GM18520 (cell line): ENCODE measurements around the gene DCC.

Source experiments
- ATAC-seq: cut with Tn5 transposase; IDR thresholded peaks from one replicate; pipeline ENCODE4 v1.9.1; 2021; ENCODE audit not compliant: unreplicated experiment

DCC gene

DNA sequence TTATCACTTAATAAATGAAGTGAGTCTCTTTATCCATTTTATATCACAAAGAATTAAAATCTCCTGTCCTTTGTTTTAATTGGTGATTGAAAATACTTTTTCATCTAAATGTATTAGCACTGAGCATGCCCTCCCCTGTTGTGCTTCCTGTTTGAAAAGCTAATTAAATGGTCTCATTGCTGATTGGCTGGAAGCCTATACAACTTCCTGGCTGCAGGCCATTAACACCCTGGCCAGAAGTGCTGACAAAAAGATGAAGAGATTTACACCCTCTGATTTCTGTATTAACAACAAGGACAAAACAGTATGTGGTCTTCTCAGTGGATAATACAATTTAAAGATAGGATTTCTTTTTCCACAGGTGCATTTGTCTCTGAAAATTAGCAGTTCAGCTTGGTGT, 548.0 kb downstream of the DCC start:
- no peak for ATAC-seq

GRCh38 chr18:52894801-52895200, 554.8 kb downstream of the DCC start:
- no peak for ATAC-seq

GRCh38 chr18:52897611-52898484, 557.9 kb downstream of the DCC start:
- no peak for ATAC-seq

DNA sequence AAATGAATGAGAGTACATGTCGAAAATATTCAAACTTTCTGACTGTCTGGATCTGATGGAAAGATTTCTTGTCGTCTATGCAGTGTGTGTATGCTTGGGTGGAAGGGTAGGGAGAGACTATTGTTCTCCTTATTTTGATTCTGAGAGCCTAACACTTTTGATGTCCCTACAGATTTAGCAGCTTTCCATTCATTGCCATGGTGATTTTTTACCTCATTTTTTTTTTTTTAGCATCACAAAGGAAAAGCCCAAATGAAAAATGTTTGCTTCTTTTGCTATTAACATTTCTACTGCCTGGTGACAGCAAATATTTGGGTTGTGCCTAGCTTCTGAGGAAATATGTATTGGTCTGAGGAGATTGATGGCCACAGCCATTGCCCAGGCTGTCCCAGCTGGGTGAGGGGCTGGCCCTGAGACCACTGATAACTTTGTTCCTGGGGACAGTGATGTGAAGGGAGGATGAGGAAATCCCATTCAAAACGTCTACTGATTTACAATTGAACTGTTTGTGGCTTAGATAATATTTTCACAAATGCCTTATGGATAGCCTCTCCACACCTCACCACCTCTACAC, 558.6 kb downstream of the DCC start:
- ATAC-seq: no peak

DNA sequence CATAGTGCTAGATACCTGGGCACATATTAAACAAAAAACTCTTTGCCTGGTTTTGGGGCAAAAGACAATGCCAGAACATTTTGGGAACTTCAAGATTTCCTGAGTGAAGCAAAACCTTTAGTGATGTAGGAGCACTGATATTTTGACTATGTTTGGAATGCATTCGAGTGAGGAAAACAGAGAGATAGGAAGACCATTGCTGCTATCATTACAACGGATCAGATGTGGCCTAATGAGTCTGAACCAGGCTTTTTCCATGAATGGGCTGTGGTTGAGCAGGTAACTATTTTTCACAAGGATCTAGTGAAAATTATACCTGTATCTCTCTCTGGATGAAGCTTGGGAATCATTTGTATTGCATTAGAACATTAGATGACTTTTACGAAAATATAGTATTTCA, 562.2 kb downstream of the DCC start:
- no peak for ATAC-seq

DNA sequence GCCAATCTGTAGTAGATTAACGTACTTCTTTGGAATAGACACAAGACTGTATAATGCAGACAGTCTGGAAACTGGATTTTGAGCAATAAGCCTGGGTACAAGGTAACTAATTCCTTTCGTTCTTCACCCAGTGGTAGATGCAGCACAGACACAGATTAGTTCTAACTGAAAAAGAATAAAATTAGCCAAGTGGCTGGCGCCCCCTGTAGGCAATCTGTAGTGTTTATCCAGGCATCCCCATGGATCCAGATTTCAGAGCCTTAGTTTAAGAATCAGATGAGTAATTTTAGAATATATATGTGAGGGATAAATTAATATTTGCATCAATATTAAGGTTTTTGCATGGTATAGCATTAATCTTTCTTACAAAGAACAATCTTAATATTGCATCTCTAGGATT, 563.9 kb downstream of the DCC start:
- no peak for ATAC-seq

- no peak for ATAC-seq
Measured at GRCh38 chr18:52907543-52908308, 567.7 kb downstream of the DCC start.

GRCh38 chr18:52914148-52914547, 574.2 kb downstream of the DCC start:
- no peak for ATAC-seq

DNA sequence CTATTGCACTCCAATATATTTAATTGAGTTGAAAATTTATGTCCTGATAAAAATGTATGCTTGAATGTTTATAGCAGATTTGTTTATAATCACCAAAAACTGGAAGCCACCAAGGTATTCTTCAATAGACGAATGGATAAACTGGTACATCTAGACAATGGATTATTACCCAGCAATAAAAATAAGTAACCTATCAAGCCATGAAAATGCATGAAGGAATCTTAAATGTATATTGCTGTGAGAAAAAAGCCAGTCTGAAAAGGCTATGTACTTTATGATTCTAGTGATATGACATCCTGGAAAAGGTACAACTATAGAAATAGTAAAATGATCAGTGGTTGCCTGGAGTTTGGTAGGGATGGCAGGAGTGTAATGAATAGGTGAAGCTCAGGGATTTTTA, 580.7 kb downstream of the DCC start:
- no peak for ATAC-seq

- ATAC-seq: no peak
Measured at GRCh38 chr18:52933356-52933755, 593.4 kb downstream of the DCC start.

GRCh38 chr18:52936931-52937330, 596.9 kb downstream of the DCC start:
- no peak for ATAC-seq

GRCh38 chr18:52937840-52938239, 597.8 kb downstream of the DCC start:
- no peak for ATAC-seq

- ATAC-seq: no peak
Measured at GRCh38 chr18:52945552-52945951, 605.6 kb downstream of the DCC start.

- ATAC-seq: no peak
Measured at GRCh38 chr18:52948868-52949444, 609.0 kb downstream of the DCC start.

DNA sequence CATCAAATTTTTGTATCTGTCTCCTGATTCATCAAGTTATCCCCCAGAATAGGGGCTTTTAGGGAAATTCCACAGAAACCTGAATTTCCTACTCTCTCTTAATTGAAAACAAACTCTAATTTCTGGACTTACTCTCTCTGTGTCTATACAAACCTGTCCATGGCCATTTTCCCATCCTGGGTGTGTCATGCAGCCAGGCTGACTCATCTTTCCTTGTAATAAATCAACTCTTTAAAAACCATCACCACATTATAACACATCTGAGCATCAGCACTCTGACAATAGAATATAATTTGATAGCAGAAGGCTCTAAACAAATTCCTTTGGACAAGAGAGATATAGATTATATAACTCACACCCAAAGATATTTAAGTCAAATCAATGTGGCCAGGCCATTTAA, 610.2 kb downstream of the DCC start:
- ATAC-seq: no peak

DNA sequence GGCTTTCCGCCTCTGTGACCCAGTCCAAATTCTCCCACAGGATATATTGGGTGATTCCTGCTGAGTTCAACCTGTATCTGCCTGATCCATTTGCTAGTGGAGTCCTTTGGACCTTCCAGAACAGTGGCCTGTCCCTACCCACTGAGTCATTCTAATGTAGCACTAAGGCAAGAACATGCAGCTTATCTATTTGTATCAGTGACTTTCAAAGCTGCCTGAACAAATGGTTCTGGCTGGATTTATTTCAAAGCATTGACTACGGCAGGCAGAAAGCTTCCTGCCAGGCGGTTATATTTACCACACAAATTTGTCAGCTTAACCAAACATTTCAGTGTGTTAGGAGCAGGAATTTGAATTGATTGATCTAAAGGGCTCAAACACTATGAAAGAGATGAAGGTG, 613.4 kb downstream of the DCC start:
- no peak for ATAC-seq

DNA sequence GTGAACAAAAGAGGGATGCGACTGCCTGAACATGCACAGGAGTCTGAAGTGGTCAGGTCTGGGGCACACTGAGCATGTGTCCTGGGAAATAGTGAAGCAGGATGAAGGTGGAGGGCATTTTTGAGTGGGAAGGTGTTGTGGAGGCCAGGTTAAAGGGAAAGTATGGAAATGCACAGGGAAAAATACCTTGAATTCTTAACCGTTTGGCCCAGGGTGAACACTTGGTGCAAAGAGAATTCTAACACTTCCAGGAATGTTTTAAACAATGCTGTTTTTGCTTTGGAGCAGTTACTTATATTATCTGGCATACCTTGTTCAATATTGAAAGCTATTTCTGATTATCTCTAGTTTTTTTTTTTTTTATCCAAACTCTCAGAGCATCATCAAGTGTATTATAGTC, 623.5 kb downstream of the DCC start:
- ATAC-seq: no peak

GRCh38 chr18:52970686-52971085, 630.7 kb downstream of the DCC start:
- no peak for ATAC-seq

DNA sequence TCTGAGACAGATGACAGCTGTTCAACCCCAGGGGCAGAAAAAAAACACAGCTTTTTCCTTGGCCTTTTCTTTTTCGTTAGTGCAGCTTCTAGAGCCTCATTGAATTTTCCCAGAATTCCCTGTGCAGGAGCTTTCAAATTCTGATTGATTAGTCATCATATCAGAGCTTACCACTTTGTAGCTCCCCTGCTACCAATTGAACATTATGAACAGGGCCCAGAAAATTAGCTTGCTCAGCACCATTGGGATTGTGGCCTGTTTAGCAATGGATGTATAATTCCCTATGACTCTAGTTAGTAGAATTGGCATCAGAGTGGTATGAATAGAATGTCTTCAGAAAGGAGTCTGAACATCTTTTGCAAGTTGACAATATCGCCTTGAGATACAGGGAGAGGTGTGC, 631.1 kb downstream of the DCC start:
- ATAC-seq: no peak

DNA sequence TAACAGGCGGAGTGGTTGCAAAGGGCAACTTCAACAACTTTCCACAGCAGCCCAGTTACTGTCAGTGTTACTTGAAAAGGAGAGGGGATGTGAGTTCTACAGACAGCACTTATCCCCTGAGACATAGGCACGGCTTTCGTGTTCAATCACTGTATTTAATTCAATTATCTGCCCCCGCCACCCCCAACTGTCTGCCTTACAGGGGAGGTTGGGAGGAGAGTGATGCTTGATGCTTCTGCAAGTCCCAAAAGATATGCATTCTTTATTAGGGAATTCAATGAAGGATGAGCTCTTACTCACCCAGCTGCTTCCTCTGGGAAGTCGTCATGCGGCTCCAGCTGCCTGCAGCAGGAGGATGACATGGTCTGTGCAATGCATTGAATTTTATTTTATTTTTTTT, 639.9 kb downstream of the DCC start:
- ATAC-seq: no peak

- no peak for ATAC-seq
Measured at GRCh38 chr18:52991246-52991645, 651.2 kb downstream of the DCC start.

GRCh38 chr18:52992041-52992440, 652.0 kb downstream of the DCC start:
- ATAC-seq: no peak
